SK-N-SH treated with all-trans-retinoic acid at 6 μM for 48 hours (cell line): ENCODE results near the gene KCNG4.

Source experiments
- ATAC-seq: fragments of 200-7000 bp; cut with Tn5 transposase; 3 replicates; pipeline ENCODE4 v1.9.1; 2020; ENCODE audit warnings: mild to moderate bottlenecking, moderate library complexity
- ARNTL ChIP-seq: fragments of 450-650 bp; formaldehyde crosslinking; IDR thresholded peaks from 2 replicates; pipeline ENCODE4 v1.5.0; 2020; ENCODE audit warnings: low read depth, mild to moderate bottlenecking, moderate library complexity, borderline replicate concordance
- BACH2 ChIP-seq: fragments of 250-450 bp; sonication (Bioruptor Pico); IDR thresholded peaks from 2 replicates; pipeline ENCODE4 v1.9.0; 2021; ENCODE audit warnings: mild to moderate bottlenecking, borderline replicate concordance
- CSDC2 ChIP-seq: fragments of 250-450 bp; sonication (Bioruptor Pico); IDR thresholded peaks from 2 replicates; pipeline ENCODE4 v1.5.0; 2020; ENCODE audit warnings: mild to moderate bottlenecking, moderate library complexity
- ESRRG ChIP-seq: fragments of 250-450 bp; sonication (Bioruptor Pico); IDR thresholded peaks from 2 replicates; pipeline ENCODE4 v1.6.1; 2021; ENCODE audit warnings: mild to moderate bottlenecking
- ISL1 ChIP-seq: fragments of 250-450 bp; sonication (Bioruptor Pico); IDR thresholded peaks from 2 replicates; pipeline ENCODE4 v2.1.2; 2022; ENCODE audit warnings: mild to moderate bottlenecking, moderate library complexity
- OSR1 ChIP-seq: fragments of 250-450 bp; sonication (Bioruptor Pico); IDR thresholded peaks from 2 replicates; pipeline ENCODE4 v1.8.0; 2022; ENCODE audit warnings: moderate library complexity, mild to moderate bottlenecking, inconsistent platforms
- SNAI2 ChIP-seq: fragments of 250-450 bp; sonication (Bioruptor Pico); IDR thresholded peaks from 2 replicates; pipeline ENCODE4 v1.5.0; 2020; ENCODE audit warnings: mild to moderate bottlenecking, moderate library complexity
- TCF4 ChIP-seq: fragments of 250-450 bp; sonication (Bioruptor Pico); IDR thresholded peaks from 2 replicates; pipeline ENCODE4 v1.8.0; 2021; ENCODE audit warnings: mild to moderate bottlenecking, moderate library complexity, borderline replicate concordance
- TOX ChIP-seq: fragments of 250-450 bp; sonication (Bioruptor Pico); IDR thresholded peaks from 2 replicates; pipeline ENCODE4 v1.8.0; 2021; ENCODE audit warnings: mild to moderate bottlenecking, moderate library complexity, borderline replicate concordance
- ZC3H10 ChIP-seq: fragments of 250-450 bp; sonication (Bioruptor Pico); IDR thresholded peaks from 2 replicates; pipeline ENCODE4 v1.5.1; 2021; ENCODE audit warnings: mild to moderate bottlenecking, moderate library complexity
- ZFP3 ChIP-seq: fragments of 250-450 bp; sonication (Bioruptor Pico); IDR thresholded peaks from 2 replicates; pipeline ENCODE4 v1.5.0; 2020; ENCODE audit warnings: mild to moderate bottlenecking, moderate library complexity
- ZFP30 ChIP-seq: fragments of 450-650 bp; formaldehyde crosslinking; IDR thresholded peaks from 2 replicates; pipeline ENCODE4 v1.5.0; 2022; ENCODE audit warnings: mild to moderate bottlenecking, moderate library complexity
- ZNF565 ChIP-seq: fragments of 450-650 bp; formaldehyde crosslinking; conservative IDR thresholded peaks from 2 replicates; pipeline ENCODE4 v1.5.0; 2020; ENCODE audit warnings: low read depth, mild to moderate bottlenecking, moderate library complexity
- ZNF70 ChIP-seq: fragments of 450-650 bp; formaldehyde crosslinking; IDR thresholded peaks from 2 replicates; pipeline ENCODE4 v1.5.0; 2020; ENCODE audit warnings: mild to moderate bottlenecking, moderate library complexity
- ZNF8 ChIP-seq: fragments of 450-650 bp; formaldehyde crosslinking; IDR thresholded peaks from 2 replicates; pipeline ENCODE4 v1.5.0; 2020; ENCODE audit warnings: mild to moderate bottlenecking, moderate library complexity
- TF ChIP-seq, protein P1 (sequence below): fragments of 250-450 bp; sonication (Bioruptor Pico); IDR thresholded peaks from 2 replicates; pipeline ENCODE4 v1.5.0; 2020; ENCODE audit warnings: mild to moderate bottlenecking, moderate library complexity
- TF ChIP-seq, protein P2 (sequence below): fragments of 250-450 bp; sonication (Bioruptor Pico); IDR thresholded peaks from 2 replicates; pipeline ENCODE4 v1.8.0; 2021; ENCODE audit warnings: low read depth, mild to moderate bottlenecking, moderate library complexity, borderline replicate concordance
- TF ChIP-seq, protein P3 (sequence below): fragments of 250-450 bp; sonication (Bioruptor Pico); IDR thresholded peaks from 2 replicates; pipeline ENCODE4 v1.5.1; 2020; ENCODE audit warnings: low read depth, mild to moderate bottlenecking, moderate library complexity
- TF ChIP-seq, protein P4 (sequence below): fragments of 250-450 bp; sonication (Bioruptor Pico); IDR thresholded peaks from 2 replicates; pipeline ENCODE4 v1.5.1; 2021; ENCODE audit warnings: mild to moderate bottlenecking, moderate library complexity
- TF ChIP-seq, protein P5 (sequence below): fragments of 250-450 bp; sonication (Bioruptor Pico); IDR thresholded peaks from 2 replicates; pipeline ENCODE4 v1.8.0; 2020; ENCODE audit warnings: mild to moderate bottlenecking, moderate library complexity, borderline replicate concordance

The KCNG4 gene

DNA sequence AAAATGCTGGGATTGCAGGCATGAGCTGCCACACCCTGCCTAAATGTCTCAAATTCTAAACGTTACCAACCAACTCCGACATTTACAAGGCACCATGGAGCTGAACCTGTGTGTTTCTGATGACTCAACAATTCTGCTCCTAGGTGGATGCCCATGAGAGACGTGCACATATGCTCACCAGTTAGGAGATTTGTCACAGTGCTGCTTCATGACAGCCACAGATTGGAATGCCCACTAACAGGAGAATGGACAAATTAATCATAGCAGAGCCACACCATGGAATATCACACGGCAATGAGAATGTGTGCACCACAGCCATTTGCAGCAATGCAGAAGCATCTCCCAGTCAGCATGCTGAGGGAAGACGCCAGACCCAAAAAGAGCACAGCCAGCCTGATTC lies 8.0 kb upstream of the KCNG4 start:
- TF ChIP-seq OSR1 (CRISPR knock-in tag): no peak
- no peak for TF ChIP-seq ZNF70
- TF ChIP-seq, protein P1, sequence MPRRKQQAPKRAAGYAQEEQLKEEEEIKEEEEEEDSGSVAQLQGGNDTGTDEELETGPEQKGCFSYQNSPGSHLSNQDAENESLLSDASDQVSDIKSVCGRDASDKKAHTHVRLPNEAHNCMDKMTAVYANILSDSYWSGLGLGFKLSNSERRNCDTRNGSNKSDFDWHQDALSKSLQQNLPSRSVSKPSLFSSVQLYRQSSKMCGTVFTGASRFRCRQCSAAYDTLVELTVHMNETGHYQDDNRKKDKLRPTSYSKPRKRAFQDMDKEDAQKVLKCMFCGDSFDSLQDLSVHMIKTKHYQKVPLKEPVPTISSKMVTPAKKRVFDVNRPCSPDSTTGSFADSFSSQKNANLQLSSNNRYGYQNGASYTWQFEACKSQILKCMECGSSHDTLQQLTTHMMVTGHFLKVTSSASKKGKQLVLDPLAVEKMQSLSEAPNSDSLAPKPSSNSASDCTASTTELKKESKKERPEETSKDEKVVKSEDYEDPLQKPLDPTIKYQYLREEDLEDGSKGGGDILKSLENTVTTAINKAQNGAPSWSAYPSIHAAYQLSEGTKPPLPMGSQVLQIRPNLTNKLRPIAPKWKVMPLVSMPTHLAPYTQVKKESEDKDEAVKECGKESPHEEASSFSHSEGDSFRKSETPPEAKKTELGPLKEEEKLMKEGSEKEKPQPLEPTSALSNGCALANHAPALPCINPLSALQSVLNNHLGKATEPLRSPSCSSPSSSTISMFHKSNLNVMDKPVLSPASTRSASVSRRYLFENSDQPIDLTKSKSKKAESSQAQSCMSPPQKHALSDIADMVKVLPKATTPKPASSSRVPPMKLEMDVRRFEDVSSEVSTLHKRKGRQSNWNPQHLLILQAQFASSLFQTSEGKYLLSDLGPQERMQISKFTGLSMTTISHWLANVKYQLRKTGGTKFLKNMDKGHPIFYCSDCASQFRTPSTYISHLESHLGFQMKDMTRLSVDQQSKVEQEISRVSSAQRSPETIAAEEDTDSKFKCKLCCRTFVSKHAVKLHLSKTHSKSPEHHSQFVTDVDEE (CRISPR knock-in tag): no peak
- TF ChIP-seq ZFP3: no peak
- no peak for TF ChIP-seq ZC3H10 (CRISPR knock-in tag)
- no peak for TF ChIP-seq ISL1 (CRISPR knock-in tag)
- no peak for TF ChIP-seq TOX (CRISPR knock-in tag)
- ATAC-seq: no peak

DNA sequence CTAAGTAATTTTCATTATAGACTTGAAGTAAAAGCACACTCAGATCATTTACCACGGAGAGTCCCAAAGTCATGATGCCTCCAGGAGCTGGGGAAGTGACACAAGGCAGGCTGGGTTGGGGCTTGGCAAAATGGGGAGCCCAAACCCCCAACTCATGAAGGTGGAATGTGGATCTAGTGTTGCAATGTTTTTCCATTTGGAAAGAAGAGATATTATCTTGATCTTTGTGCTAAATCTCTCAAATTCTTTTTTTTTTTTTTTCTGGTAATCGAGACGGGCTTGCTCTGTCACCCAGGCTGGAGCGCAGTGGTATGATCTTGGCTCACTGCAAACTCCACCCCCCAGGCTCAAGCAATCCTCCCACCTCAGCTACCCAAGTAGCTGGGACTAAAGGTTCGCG lies 7.5 kb upstream of the KCNG4 start:
- no peak for ATAC-seq
- no peak for TF ChIP-seq ZNF8 (CRISPR knock-in tag)
- TF ChIP-seq ISL1 (CRISPR knock-in tag): no peak
- TF ChIP-seq ESRRG (CRISPR knock-in tag): no peak
- TF ChIP-seq, protein P2, sequence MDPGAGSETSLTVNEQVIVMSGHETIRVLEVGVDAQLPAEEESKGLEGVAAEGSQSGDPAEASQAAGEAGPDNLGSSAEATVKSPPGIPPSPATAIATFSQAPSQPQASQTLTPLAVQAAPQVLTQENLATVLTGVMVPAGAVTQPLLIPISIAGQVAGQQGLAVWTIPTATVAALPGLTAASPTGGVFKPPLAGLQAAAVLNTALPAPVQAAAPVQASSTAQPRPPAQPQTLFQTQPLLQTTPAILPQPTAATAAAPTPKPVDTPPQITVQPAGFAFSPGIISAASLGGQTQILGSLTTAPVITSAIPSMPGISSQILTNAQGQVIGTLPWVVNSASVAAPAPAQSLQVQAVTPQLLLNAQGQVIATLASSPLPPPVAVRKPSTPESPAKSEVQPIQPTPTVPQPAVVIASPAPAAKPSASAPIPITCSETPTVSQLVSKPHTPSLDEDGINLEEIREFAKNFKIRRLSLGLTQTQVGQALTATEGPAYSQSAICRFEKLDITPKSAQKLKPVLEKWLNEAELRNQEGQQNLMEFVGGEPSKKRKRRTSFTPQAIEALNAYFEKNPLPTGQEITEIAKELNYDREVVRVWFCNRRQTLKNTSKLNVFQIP (CRISPR knock-in tag): no peak
- TF ChIP-seq TCF4: no peak
- no peak for TF ChIP-seq OSR1 (CRISPR knock-in tag)

DNA sequence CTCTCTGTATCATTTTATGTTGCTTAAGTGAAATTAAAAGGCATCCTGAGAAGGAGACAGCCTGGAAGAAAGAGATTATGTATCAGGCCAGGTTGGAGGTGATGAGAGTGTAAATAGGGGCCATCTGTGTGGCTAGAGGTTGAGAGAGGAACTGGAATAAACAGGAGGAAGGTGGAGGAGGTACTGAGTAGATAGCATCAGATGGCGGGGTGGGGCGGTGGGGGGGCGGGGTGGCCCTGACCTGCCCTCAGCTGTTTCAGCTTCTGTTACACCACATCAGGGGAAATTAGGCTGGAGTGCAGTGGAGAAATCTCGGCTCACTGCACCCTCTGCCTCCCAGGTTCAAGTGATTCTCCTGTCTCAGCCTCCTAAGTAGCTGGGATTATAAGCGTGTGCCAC lies 6.9 kb upstream of the KCNG4 start:
- TF ChIP-seq ESRRG (CRISPR knock-in tag) (no peak), BACH2 (CRISPR knock-in tag) (no peak), CSDC2 (no peak), ISL1 (CRISPR knock-in tag) (no peak), ARNTL (CRISPR knock-in tag) (no peak), ZC3H10 (CRISPR knock-in tag) (no peak), TCF4 (no peak), ZNF8 (CRISPR knock-in tag) (no peak), ZFP3 (no peak), TOX (CRISPR knock-in tag) (no peak), OSR1 (CRISPR knock-in tag) (no peak), ZFP30 (CRISPR knock-in tag) (no peak), ZNF565 (CRISPR knock-in tag) (no peak), ZNF70 (no peak), SNAI2 (CRISPR knock-in tag) (no peak)
- TF ChIP-seq, protein P2 (CRISPR knock-in tag): no peak
- TF ChIP-seq, protein P1 (CRISPR knock-in tag): no peak
- TF ChIP-seq, protein P3, sequence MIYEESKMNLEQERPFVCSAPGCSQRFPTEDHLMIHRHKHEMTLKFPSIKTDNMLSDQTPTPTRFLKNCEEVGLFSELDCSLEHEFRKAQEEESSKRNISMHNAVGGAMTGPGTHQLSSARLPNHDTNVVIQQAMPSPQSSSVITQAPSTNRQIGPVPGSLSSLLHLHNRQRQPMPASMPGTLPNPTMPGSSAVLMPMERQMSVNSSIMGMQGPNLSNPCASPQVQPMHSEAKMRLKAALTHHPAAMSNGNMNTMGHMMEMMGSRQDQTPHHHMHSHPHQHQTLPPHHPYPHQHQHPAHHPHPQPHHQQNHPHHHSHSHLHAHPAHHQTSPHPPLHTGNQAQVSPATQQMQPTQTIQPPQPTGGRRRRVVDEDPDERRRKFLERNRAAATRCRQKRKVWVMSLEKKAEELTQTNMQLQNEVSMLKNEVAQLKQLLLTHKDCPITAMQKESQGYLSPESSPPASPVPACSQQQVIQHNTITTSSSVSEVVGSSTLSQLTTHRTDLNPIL (CRISPR knock-in tag): no peak
- TF ChIP-seq, protein P4, sequence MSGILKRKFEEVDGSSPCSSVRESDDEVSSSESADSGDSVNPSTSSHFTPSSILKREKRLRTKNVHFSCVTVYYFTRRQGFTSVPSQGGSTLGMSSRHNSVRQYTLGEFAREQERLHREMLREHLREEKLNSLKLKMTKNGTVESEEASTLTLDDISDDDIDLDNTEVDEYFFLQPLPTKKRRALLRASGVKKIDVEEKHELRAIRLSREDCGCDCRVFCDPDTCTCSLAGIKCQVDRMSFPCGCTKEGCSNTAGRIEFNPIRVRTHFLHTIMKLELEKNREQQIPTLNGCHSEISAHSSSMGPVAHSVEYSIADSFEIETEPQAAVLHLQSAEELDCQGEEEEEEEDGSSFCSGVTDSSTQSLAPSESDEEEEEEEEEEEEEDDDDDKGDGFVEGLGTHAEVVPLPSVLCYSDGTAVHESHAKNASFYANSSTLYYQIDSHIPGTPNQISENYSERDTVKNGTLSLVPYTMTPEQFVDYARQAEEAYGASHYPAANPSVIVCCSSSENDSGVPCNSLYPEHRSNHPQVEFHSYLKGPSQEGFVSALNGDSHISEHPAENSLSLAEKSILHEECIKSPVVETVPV: no peak
- TF ChIP-seq, protein P5, sequence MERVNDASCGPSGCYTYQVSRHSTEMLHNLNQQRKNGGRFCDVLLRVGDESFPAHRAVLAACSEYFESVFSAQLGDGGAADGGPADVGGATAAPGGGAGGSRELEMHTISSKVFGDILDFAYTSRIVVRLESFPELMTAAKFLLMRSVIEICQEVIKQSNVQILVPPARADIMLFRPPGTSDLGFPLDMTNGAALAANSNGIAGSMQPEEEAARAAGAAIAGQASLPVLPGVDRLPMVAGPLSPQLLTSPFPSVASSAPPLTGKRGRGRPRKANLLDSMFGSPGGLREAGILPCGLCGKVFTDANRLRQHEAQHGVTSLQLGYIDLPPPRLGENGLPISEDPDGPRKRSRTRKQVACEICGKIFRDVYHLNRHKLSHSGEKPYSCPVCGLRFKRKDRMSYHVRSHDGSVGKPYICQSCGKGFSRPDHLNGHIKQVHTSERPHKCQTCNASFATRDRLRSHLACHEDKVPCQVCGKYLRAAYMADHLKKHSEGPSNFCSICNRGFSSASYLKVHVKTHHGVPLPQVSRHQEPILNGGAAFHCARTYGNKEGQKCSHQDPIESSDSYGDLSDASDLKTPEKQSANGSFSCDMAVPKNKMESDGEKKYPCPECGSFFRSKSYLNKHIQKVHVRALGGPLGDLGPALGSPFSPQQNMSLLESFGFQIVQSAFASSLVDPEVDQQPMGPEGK (CRISPR knock-in tag): no peak

More for the DNA sequence above, 6.9 kb upstream of the KCNG4 start:
- no peak for ATAC-seq
